Peyer's patch (tissue), 4 donors: ENCODE data around the gene CRYL1. TPM values are rescaled to one million over a fixed set of nuclear protein-coding genes. Genes with fewer than 3 reads are reported as not detected.

Experiments used
- DNase-seq, 3 donors: peaks; one replicate each; pipeline ENCODE4 v3.0.0-alpha.2; 2017 to 2019
- H3K27ac ChIP-seq, 4 donors: fragments of 200-600 bp; sonication (generic); one replicate each; pipeline ENCODE4 v1.5.1; 2016 to 2019
- H3K27me3 ChIP-seq, 2 donors: fragments of 200-600 bp; sonication (generic); one replicate each; pipeline ENCODE4 v1.5.1; 2019
- H3K36me3 ChIP-seq, 3 donors: fragments of 200-600 bp; sonication (generic); one replicate each; pipeline ENCODE4 v1.5.1; 2016 to 2019
- H3K4me1 ChIP-seq, 4 donors: fragments of 200-600 bp; sonication (generic); one replicate each; pipeline ENCODE4 v1.5.1; 2016 to 2019
- H3K4me3 ChIP-seq, 4 donors: fragments of 200-600 bp; sonication (generic); 1 replicate in 3 of 4; 2 replicates in 1 of 4; pipeline ENCODE4 v1.5.1; 2016 to 2019; ENCODE audit warnings: mild to moderate bottlenecking in 1 of 4
- H3K9me3 ChIP-seq, 4 donors: fragments of 200-600 bp; sonication (generic); one replicate each; pipeline ENCODE4 v1.5.1; 2016 to 2019; ENCODE audit warnings: mild to moderate bottlenecking in 1 of 4
- POLR2A ChIP-seq, 2 donors: fragments of 450-650 bp; IDR thresholded peaks; one replicate each; pipeline ENCODE4 v1.5.1; 2017; ENCODE audit warnings: antibody characterized with exemption in 2 of 2, mild to moderate bottlenecking in 2 of 2, moderate library complexity in 2 of 2
- total RNA-seq, 4 donors: library from RNA; depleted of rRNA; stranded (reverse); fragments of >200 nt; gene quantifications; one replicate each; pipeline ENCODE4 v1.1.0, GENCODE V29; 2016
- TF ChIP-seq, protein P1 (sequence below), 6 experiments: fragments of 450-650 bp in 4 of 6; fragments of 200-600 bp in 2 of 6; sonication (generic) in 1 of 6; IDR thresholded peaks; one replicate each; pipeline ENCODE4 v1.5.1; 2017 to 2019; ENCODE audit warnings: antibody characterized with exemption in 6 of 6, mild to moderate bottlenecking in 3 of 6, moderate library complexity in 1 of 6

Gene CRYL1
- total RNA-seq, 4 donors from 2014 or later: 81.7 to 357 (median 299) TPM

DNA sequence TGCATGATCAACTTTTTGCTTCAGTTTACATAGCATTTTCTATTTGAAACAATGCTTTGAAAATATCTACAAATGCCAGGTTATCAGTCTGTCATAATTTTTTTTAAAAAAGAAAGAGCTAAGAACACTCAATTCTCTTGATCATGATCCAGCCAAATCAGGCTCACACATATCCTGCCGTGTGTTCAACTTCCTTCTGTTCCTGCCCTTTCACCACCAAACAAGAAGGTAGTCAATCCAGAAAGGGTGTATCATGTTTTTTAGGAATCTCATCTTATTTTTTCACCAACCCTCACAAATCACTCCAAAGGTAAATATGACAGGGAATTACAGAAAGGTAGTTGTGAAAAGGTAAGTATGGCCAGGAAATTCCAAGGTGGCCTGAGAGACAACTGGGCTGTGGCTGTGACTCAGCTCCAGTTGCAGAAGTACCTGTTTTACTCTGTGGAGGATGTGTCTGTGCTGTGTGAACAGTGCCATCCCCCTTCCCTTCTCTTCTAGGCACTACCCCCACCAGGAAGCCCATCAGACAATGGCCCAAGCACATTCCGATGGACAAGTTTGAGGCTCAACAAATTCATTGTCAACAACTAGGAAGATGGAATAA lies 154.7 kb downstream of the CRYL1 start:
- Histone ChIP-seq H3K4me3 (no peak overlapping the region), H3K4me1 (no peaks in the 10 kb centered on the region), H3K27ac (no peak overlapping the region), H3K9me3 (no peaks in the 10 kb centered on the region), H3K27me3 (no peaks in the 10 kb centered on the region), H3K36me3 (no peaks in the 10 kb centered on the region)
- TF ChIP-seq POLR2A (IDR thresholded peaks at IDR 0.05): no peak
- DNase-seq: no peak

DNA sequence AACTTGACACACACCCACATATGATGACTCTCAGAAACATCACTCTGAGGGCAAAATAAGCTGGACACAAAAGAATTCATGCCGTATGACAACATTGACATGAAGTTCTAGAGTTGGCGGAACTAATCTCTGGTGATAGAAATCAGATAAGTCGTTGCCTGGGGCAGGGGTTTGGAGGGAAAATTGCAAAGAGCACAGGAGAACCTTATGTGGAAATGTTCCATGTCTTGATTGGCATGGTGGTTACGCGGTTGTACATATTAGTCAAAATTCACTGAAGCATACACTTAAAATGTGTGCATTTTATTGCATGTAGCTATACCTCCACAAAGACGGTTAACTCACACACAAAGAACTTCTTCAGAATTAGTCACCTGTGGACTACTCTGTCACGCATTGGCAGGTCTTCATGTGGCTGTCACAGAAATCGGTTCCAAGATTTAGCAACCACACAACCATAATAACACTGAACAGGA lies 155.7 kb downstream of the CRYL1 start:
- TF ChIP-seq, protein P1, sequence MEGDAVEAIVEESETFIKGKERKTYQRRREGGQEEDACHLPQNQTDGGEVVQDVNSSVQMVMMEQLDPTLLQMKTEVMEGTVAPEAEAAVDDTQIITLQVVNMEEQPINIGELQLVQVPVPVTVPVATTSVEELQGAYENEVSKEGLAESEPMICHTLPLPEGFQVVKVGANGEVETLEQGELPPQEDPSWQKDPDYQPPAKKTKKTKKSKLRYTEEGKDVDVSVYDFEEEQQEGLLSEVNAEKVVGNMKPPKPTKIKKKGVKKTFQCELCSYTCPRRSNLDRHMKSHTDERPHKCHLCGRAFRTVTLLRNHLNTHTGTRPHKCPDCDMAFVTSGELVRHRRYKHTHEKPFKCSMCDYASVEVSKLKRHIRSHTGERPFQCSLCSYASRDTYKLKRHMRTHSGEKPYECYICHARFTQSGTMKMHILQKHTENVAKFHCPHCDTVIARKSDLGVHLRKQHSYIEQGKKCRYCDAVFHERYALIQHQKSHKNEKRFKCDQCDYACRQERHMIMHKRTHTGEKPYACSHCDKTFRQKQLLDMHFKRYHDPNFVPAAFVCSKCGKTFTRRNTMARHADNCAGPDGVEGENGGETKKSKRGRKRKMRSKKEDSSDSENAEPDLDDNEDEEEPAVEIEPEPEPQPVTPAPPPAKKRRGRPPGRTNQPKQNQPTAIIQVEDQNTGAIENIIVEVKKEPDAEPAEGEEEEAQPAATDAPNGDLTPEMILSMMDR (IDR thresholded peaks at IDR 0.05): no peak
- TF ChIP-seq POLR2A (IDR thresholded peaks at IDR 0.05): no peak
- no peak for DNase-seq
- no peaks in the 10 kb centered on the region for H3K27me3 ChIP-seq
- no peak overlapping the region for H3K4me3 ChIP-seq
- no peak overlapping the region for H3K27ac ChIP-seq
- H3K4me1 ChIP-seq: no peaks in the 10 kb centered on the region
- H3K36me3 ChIP-seq: no peaks in the 10 kb centered on the region
- H3K9me3 ChIP-seq: no peaks in the 10 kb centered on the region

DNA sequence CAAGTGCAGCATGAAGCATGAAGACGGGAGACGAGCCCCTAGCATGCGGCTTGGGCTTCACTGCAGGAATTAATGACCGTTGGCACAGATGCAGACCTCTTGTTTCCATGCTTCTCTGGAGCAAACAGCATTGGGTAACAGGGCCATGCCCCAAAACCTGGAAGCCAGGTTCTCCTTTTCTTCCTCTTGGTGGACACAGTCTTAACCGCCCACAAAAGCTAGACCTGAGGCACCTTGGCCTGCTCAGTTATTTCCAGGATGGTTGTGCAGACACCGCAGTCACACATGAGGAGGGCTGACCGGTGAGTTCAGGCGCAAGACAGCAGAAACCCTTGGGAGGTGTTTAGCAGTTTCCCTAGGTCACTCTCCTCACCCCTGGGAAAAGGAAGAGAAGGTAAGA lies 159.6 kb downstream of the CRYL1 start:
- no peak for TF ChIP-seq POLR2A (IDR thresholded peaks at IDR 0.05)
- TF ChIP-seq, protein P1 (IDR thresholded peaks at IDR 0.05): no peak
- H3K27ac ChIP-seq: no peak overlapping the region
- no peak for DNase-seq
- no peaks in the 10 kb centered on the region for H3K9me3 ChIP-seq
- no peak overlapping the region for H3K4me3 ChIP-seq
- H3K36me3 ChIP-seq: no peaks in the 10 kb centered on the region
- no peaks in the 10 kb centered on the region for H3K27me3 ChIP-seq
- H3K4me1 ChIP-seq: no peaks in the 10 kb centered on the region

DNA sequence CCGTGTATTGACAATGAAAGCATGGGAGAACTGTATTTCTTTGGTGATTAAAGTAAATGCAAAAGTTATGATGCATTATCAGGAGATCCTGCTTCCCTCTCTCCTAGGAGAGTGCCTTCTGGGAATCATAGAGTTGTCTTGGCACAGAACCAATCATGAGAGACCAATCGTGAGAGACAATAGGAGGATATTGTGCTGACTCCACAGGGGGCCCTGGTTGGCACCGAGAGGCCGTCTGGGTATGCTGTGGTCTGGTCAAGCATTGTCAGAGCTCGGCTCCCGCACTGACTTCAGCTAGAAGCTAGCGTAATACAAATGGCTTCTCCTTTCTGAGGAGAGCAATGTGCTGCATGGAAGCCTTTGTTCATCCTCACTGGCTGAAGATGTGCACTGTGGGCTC lies 162.1 kb downstream of the CRYL1 start:
- DNase-seq: no peak
- H3K36me3 ChIP-seq: no peaks in the 10 kb centered on the region
- H3K4me3 ChIP-seq: no peak overlapping the region
- H3K4me1 ChIP-seq: no peaks in the 10 kb centered on the region
- H3K27me3 ChIP-seq: no peaks in the 10 kb centered on the region
- no peak overlapping the region for H3K27ac ChIP-seq
- TF ChIP-seq POLR2A (IDR thresholded peaks at IDR 0.05): no peak
- TF ChIP-seq, protein P1 (IDR thresholded peaks at IDR 0.05): no peak
- no peaks in the 10 kb centered on the region for H3K9me3 ChIP-seq

DNA sequence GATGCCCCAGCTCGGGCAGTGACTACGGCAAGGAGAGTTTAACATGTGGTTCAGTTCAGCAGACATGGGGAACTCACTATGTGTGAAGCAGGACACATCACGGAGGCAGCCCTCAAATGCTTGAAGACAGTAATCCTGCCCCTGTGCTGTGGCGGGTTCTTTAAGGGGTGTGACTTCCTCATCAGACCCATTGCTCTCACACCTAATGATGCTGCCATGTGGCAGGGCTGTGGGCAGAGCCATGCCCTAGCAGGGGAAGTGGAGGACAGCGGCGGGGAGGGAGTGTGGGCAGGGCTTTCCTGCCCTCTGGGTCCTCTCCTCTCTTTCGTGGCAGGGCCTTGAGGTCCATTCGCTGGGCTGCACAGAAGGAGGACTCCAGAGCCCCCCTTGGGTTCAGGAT lies 162.5 kb downstream of the CRYL1 start:
- no peak overlapping the region for H3K27ac ChIP-seq
- TF ChIP-seq, protein P1 (IDR thresholded peaks at IDR 0.05): no peak
- no peak for TF ChIP-seq POLR2A (IDR thresholded peaks at IDR 0.05)
- H3K4me1 ChIP-seq: no peaks in the 10 kb centered on the region
- no peaks in the 10 kb centered on the region for H3K9me3 ChIP-seq
- no peak for DNase-seq
- H3K27me3 ChIP-seq: no peaks in the 10 kb centered on the region
- H3K4me3 ChIP-seq: no peak overlapping the region
- H3K36me3 ChIP-seq: no peaks in the 10 kb centered on the region

DNA sequence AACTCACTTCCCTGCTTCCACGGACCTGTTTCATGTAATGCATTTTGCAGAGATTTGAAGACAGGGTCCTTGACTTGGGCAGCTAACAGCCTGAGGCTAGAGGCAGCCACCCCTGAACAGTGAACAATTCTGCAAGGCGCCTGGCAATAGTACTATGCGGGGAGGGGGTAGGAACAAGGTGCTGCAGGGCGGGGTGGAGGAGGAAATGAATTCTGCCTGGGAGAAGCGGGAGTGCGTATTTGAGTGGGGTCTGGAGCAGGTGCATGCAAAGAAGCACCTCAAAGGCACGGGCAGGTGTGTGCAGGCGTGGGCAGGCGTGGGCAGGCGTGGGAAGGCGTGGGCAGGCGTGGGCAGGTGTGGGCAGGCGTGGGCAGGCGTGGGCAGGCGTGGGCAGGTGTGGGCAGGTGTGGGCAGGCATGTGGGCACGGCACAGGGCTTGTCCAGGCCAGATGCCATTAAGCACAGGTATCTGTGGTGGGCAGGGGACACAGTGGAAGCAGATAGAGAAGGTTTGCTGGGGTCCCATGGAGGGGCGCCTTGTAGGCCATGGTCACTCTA lies 163.1 kb downstream of the CRYL1 start:
- H3K4me1 ChIP-seq: no peaks in the 10 kb centered on the region
- no peak overlapping the region for H3K4me3 ChIP-seq
- no peaks in the 10 kb centered on the region for H3K9me3 ChIP-seq
- DNase-seq: no peak
- H3K27me3 ChIP-seq: no peaks in the 10 kb centered on the region
- no peak overlapping the region for H3K27ac ChIP-seq
- TF ChIP-seq, protein P1 (IDR thresholded peaks at IDR 0.05): no peak
- TF ChIP-seq POLR2A (IDR thresholded peaks at IDR 0.05): no peak
- no peaks in the 10 kb centered on the region for H3K36me3 ChIP-seq
